Mesenchymal stem cell (in vitro differentiated cells and primary cell): ENCODE results near the gene DPPA4.

Source experiments
- DNase-seq: peaks from one replicate; pipeline ENCODE4 v3.0.0-alpha.2; 2013
- H2AFZ ChIP-seq: one replicate; pipeline ENCODE4 v1.6.1; 2013; ENCODE audit warnings: low read depth, mild to moderate bottlenecking, control low read depth, inconsistent platforms, low read length, moderate library complexity
- H2AK5ac ChIP-seq: 2 replicates; pipeline ENCODE4 v1.6.1; 2013; ENCODE audit warnings: low read length, moderate library complexity, mild to moderate bottlenecking, inconsistent platforms; ENCODE audit not compliant: severe bottlenecking
- H2BK120ac ChIP-seq: one replicate; pipeline ENCODE4 v1.6.1; 2013; ENCODE audit warnings: low read depth, mild to moderate bottlenecking, inconsistent platforms, low read length, moderate library complexity
- H2BK12ac ChIP-seq, 2 experiments: one replicate each; pipeline ENCODE4 v1.6.1; 2013; ENCODE audit warnings: inconsistent platforms in 2 of 2, low read length in 2 of 2, mild to moderate bottlenecking in 2 of 2, moderate library complexity in 2 of 2, control low read depth in 1 of 2
- H2BK15ac ChIP-seq: one replicate; pipeline ENCODE4 v1.6.1; 2013; ENCODE audit warnings: mild to moderate bottlenecking, low read depth, inconsistent platforms; ENCODE audit not compliant: poor library complexity, severe bottlenecking
- H2BK5ac ChIP-seq: 2 replicates; pipeline ENCODE4 v1.6.1; 2013; ENCODE audit warnings: low read depth, mild to moderate bottlenecking, low read length, control low read depth, inconsistent platforms; ENCODE audit not compliant: poor library complexity, severe bottlenecking
- H3K14ac ChIP-seq, 2 experiments: one replicate each; pipeline ENCODE4 v1.6.1; 2013; ENCODE audit warnings: inconsistent platforms in 2 of 2, low read length in 2 of 2, control low read depth in 1 of 2, mild to moderate bottlenecking in 1 of 2, moderate library complexity in 1 of 2
- H3K18ac ChIP-seq, 2 experiments: one replicate each; pipeline ENCODE4 v1.6.1; 2013; ENCODE audit warnings: inconsistent platforms in 2 of 2, low read length in 2 of 2, control low read depth in 1 of 2, low read depth in 1 of 2, mild to moderate bottlenecking in 1 of 2
- H3K23ac ChIP-seq, 2 experiments: one replicate each; pipeline ENCODE4 v1.6.1; 2013; ENCODE audit warnings: inconsistent platforms in 2 of 2, low read length in 2 of 2, mild to moderate bottlenecking in 2 of 2, moderate library complexity in 2 of 2, control low read depth in 1 of 2
- H3K27ac ChIP-seq: 2 replicates; pipeline ENCODE4 v1.5.1; 2013; ENCODE audit warnings: mild to moderate bottlenecking, moderate library complexity, low read length, control low read depth, inconsistent platforms; ENCODE audit not compliant: poor library complexity, severe bottlenecking
- H3K27me3 ChIP-seq, 2 experiments: 2 replicates each; pipeline versions ENCODE4 v1.6.1 to v1.7.0; 2013; ENCODE audit warnings: low read length in 2 of 2, mild to moderate bottlenecking in 2 of 2, moderate library complexity in 2 of 2, control low read depth in 1 of 2, inconsistent platforms in 1 of 2; ENCODE audit not compliant: control insufficient read depth in 1 of 2, insufficient read depth in 1 of 2
- H3K36me3 ChIP-seq, 2 experiments: 2 replicates each; pipeline versions ENCODE4 v1.6.1 to v1.7.0; 2013; ENCODE audit warnings: low read length in 2 of 2, control low read depth in 1 of 2, inconsistent platforms in 1 of 2, low read depth in 1 of 2, mild to moderate bottlenecking in 1 of 2; ENCODE audit not compliant: insufficient read depth in 2 of 2, control insufficient read depth in 1 of 2
- H3K4ac ChIP-seq, 2 experiments: one replicate each; pipeline ENCODE4 v1.6.1; 2013; ENCODE audit warnings: inconsistent platforms in 2 of 2, low read length in 2 of 2, mild to moderate bottlenecking in 2 of 2, moderate library complexity in 2 of 2, control low read depth in 1 of 2, low read depth in 1 of 2
- H3K4me1 ChIP-seq: 2 replicates; pipeline ENCODE4 v1.6.1; 2013; ENCODE audit warnings: low read depth, low read length, control low read depth; ENCODE audit not compliant: control insufficient read depth, insufficient read depth
- H3K4me2 ChIP-seq: 2 replicates; pipeline ENCODE4 v1.6.1; 2013; ENCODE audit warnings: low read length, mild to moderate bottlenecking, inconsistent platforms; ENCODE audit not compliant: poor library complexity, severe bottlenecking
- H3K4me3 ChIP-seq, 2 experiments: 2 replicates each; pipeline versions ENCODE4 v1.5.1 to v1.7.0; 2013; ENCODE audit warnings: low read length in 2 of 2, mild to moderate bottlenecking in 2 of 2, control low read depth in 1 of 2, low read depth in 1 of 2; ENCODE audit not compliant: insufficient read depth in 1 of 2
- H3K79me1 ChIP-seq: replicated peaks from 2 replicates; pipeline ENCODE4 v1.6.1; 2013; ENCODE audit warnings: mild to moderate bottlenecking, control low read depth, low read length, inconsistent platforms; ENCODE audit not compliant: poor library complexity, severe bottlenecking
- H3K9ac ChIP-seq: 2 replicates; pipeline ENCODE4 v1.7.0; 2013; ENCODE audit warnings: mild to moderate bottlenecking, low read length, moderate library complexity
- H3K9me3 ChIP-seq: 2 replicates; pipeline ENCODE4 v1.7.0; 2013; ENCODE audit warnings: mild to moderate bottlenecking, low read length; ENCODE audit not compliant: control insufficient read depth
- H4K8ac ChIP-seq: one replicate; pipeline ENCODE4 v1.6.1; 2013; ENCODE audit warnings: inconsistent platforms, mild to moderate bottlenecking, low read length, moderate library complexity
- H4K91ac ChIP-seq: one replicate; pipeline ENCODE4 v1.6.1; 2013; ENCODE audit warnings: mild to moderate bottlenecking, low read length, inconsistent platforms
- WGBS: methylation state at CpG from one replicate; pipeline ENCODE4 v1.1.7; 2013; ENCODE audit warnings: mixed read lengths; 5-methylcytosine and 5-hydroxymethylcytosine counted together

Gene DPPA4

GRCh38 chr3:109331692-109332091 lies 5.7 kb downstream of the DPPA4 start:
- whole genome bisulfite sequencing = 97% methylated on average over 3 of the region's 5 CpGs

GRCh38 chr3:109330405-109330804 lies 6.9 kb downstream of the DPPA4 start:
- no peak overlapping the region for H3K14ac ChIP-seq
- no peaks in the 10 kb centered on the region for H3K79me1 ChIP-seq
- no peak overlapping the region for H2BK5ac ChIP-seq
- no peak overlapping the region for H3K27ac ChIP-seq
- H3K9ac ChIP-seq = no peak overlapping the region
- no peaks in the 10 kb centered on the region for H3K27me3 ChIP-seq
- H3K23ac ChIP-seq = no peak overlapping the region
- DNase-seq = no peak
- H2BK15ac ChIP-seq = no peak overlapping the region
- H3K4ac ChIP-seq = no peak overlapping the region
- 86% methylated on average over 6 of the region's 7 CpGs for WGBS
- H2AK5ac ChIP-seq = no peak overlapping the region
- H3K4me1 ChIP-seq = no peaks in the 10 kb centered on the region
- H3K18ac ChIP-seq = no peak overlapping the region
- H4K8ac ChIP-seq = no peak overlapping the region
- no peaks in the 10 kb centered on the region for H3K36me3 ChIP-seq
- H4K91ac ChIP-seq = no peak overlapping the region
- H2BK120ac ChIP-seq = no peak overlapping the region
- H2BK12ac ChIP-seq = no peak overlapping the region
- H2AFZ ChIP-seq = no peak overlapping the region
- H3K9me3 ChIP-seq = no peaks in the 10 kb centered on the region
- no peak overlapping the region for H3K4me2 ChIP-seq
- H3K4me3 ChIP-seq = no peak overlapping the region

More at GRCh38 chr3:109331692-109332091, 5.7 kb downstream of the DPPA4 start:
- Histone ChIP-seq H3K27me3 (no peaks in the 10 kb centered on the region), H3K18ac (no peak overlapping the region), H3K23ac (no peak overlapping the region), H2BK120ac (no peak overlapping the region), H3K4me2 (no peak overlapping the region), H2BK12ac (no peak overlapping the region), H2AFZ (no peak overlapping the region), H3K36me3 (no peaks in the 10 kb centered on the region), H2BK5ac (no peak overlapping the region), H3K79me1 (no peaks in the 10 kb centered on the region), H3K9me3 (no peaks in the 10 kb centered on the region), H3K14ac (no peak overlapping the region), H4K91ac (peak overlapping the region; percentile 22), H3K9ac (no peak overlapping the region), H3K4ac (no peak overlapping the region), H3K4me1 (no peaks in the 10 kb centered on the region), H2AK5ac (no peak overlapping the region), H3K27ac (no peak overlapping the region), H2BK15ac (no peak overlapping the region), H3K4me3 (no peak overlapping the region), H4K8ac (no peak overlapping the region)
- no peak for DNase-seq

DNA sequence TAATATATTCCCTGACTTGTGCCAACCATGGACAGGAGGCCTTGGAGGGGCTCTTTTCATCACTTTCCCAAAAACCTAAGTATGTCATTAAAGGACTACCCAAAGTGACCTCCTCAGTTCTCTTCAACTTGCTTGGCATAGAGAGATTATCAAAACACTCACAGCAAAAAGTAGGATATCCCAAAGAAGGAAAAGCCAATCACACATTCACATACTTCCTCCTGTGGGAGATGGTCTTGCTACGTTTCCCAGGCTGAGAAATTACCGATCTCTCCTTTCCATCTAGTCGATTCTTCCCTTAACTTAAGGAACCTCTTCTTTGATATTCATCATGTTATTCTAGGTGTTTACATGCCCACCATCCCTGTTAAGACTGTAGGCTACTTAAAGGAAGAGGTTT lies 9.1 kb downstream of the DPPA4 start:
- H2BK15ac ChIP-seq = no peak overlapping the region
- WGBS = 92% methylated on average over 2 of the region's 3 CpGs
- H3K23ac ChIP-seq = no peak overlapping the region
- no peak overlapping the region for H3K9ac ChIP-seq
- H3K27ac ChIP-seq = no peak overlapping the region
- no peak overlapping the region for H4K8ac ChIP-seq
- no peak overlapping the region for H2BK12ac ChIP-seq
- H3K4me1 ChIP-seq = no peaks in the 10 kb centered on the region
- no peaks in the 10 kb centered on the region for H3K36me3 ChIP-seq
- no peak overlapping the region for H2AFZ ChIP-seq
- H3K4me3 ChIP-seq = no peak overlapping the region
- H3K79me1 ChIP-seq = no peaks in the 10 kb centered on the region
- H3K9me3 ChIP-seq = no peaks in the 10 kb centered on the region
- H2BK120ac ChIP-seq = no peak overlapping the region
- H2AK5ac ChIP-seq = no peak overlapping the region
- H3K14ac ChIP-seq = no peak overlapping the region
- no peaks in the 10 kb centered on the region for H3K27me3 ChIP-seq
- H3K4me2 ChIP-seq = no peak overlapping the region
- no peak overlapping the region for H2BK5ac ChIP-seq
- H4K91ac ChIP-seq = no peak overlapping the region
- H3K4ac ChIP-seq = no peak overlapping the region
- H3K18ac ChIP-seq = no peak overlapping the region
- no peak for DNase-seq

DNA sequence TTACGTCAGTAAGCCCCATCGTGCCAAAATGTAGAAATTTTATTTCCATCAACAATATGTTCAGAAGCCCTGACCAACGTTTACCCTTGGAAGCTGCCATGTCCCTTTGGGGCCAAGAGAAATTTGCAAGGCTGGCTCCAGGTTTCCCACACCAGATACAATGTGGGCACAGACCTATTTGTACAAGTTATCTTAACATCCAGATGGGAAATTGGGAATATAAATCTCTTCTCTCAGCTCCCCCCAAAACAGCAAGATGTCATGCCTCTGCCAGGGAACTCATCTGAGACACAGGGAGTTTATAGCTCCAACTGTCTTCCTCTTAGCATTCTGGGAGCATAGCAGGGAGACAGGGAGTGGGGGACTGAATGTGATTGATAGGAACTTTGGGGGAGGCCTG lies 11.7 kb downstream of the DPPA4 start:
- Histone ChIP-seq H4K8ac (no peak overlapping the region), H2BK120ac (no peak overlapping the region), H3K9ac (no peak overlapping the region), H2AFZ (no peak overlapping the region), H3K79me1 (no peaks in the 10 kb centered on the region), H3K27ac (no peak overlapping the region), H3K4me2 (no peak overlapping the region), H4K91ac (no peak overlapping the region), H3K23ac (no peak overlapping the region), H2BK15ac (no peak overlapping the region), H2BK5ac (no peak overlapping the region), H3K4me3 (no peak overlapping the region), H2BK12ac (no peak overlapping the region), H3K36me3 (no peaks in the 10 kb centered on the region), H3K9me3 (no peaks in the 10 kb centered on the region), H3K14ac (no peak overlapping the region), H3K4me1 (no peaks in the 10 kb centered on the region), H3K4ac (no peak overlapping the region), H3K18ac (no peak overlapping the region), H2AK5ac (no peak overlapping the region), H3K27me3 (no peaks in the 10 kb centered on the region)
- WGBS = 86% methylated on average over 3 of the region's 3 CpGs
- no peak for DNase-seq
